ENCODE measurements around the gene ATOH7. TPM values are rescaled to one million over a fixed set of nuclear protein-coding genes. Genes with fewer than 3 reads are reported as not detected.

ATOH7 gene
- total and polyA plus RNA-seq, 2 of the 4 experiments (the other 2 are of a cell fraction), result 0.05 TPM; not detected in 1

DNA sequence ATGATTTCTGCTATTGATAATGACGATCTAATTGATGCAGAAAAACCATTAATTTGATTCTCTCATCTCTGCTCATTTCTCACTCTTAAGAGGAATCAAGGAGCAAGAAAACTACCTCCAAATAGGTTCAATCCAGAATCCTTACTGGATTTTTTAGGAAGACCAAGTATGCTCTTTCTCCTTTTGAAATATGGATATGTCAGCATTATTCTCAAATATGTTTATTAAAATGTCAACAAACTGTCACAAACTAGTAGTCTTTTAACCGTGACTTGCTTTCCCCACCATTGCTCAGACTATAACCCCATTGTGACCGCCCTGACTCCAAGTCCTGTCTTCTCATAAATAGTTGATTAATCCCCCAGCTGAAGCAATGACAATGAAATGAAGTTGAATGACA is 1.1 kb upstream of the ATOH7 start:
- no peak overlapping the region for H2BK5ac ChIP-seq (ENCODE audit: low read depth, low read length, poor library complexity, severe bottlenecking)
- H4K91ac ChIP-seq (ENCODE audit: insufficient read depth, low read depth, low read length), result no peak overlapping the region
- H3K9me1 ChIP-seq (ENCODE audit: insufficient read depth, low read length), result no peaks in the 10 kb centered on the region
- H4K8ac ChIP-seq (ENCODE audit: low read depth in 2 of 2, low read length in 2 of 2), result no peak overlapping the region
- H3K4ac ChIP-seq (ENCODE audit: low read depth, low read length), result no peak overlapping the region
- no peak for ATAC-seq (ENCODE audit: low read depth)
- ChIA-PET POLR2A (ENCODE audit: unreplicated experiment) (no interaction called here), CTCF (no interaction called here)
- no peak overlapping the region for H2BK15ac ChIP-seq (ENCODE audit: low read depth, low read length)
- no peak for DNase-seq
- H4K20me1 ChIP-seq (ENCODE audit: insufficient read depth, low read length), result no peaks in the 10 kb centered on the region
- no peak overlapping the region for H4K5ac ChIP-seq (ENCODE audit: low read depth, low read length)
- H3K36me3 ChIP-seq (ENCODE audit: control insufficient read depth, insufficient read depth, low read length), result no peaks in the 10 kb centered on the region
- H3K14ac ChIP-seq (replicated peaks; ENCODE audit: low read depth, low read length), result no peak overlapping the region
- TF ChIP-seq MAFK (IDR thresholded peaks at IDR 0.05; ENCODE audit: low read depth, low read length), result peak; percentile 87
- TF ChIP-seq, protein P1, sequence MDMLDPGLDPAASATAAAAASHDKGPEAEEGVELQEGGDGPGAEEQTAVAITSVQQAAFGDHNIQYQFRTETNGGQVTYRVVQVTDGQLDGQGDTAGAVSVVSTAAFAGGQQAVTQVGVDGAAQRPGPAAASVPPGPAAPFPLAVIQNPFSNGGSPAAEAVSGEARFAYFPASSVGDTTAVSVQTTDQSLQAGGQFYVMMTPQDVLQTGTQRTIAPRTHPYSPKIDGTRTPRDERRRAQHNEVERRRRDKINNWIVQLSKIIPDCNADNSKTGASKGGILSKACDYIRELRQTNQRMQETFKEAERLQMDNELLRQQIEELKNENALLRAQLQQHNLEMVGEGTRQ (IDR thresholded peaks at IDR 0.05; ENCODE audit: low read depth, low read length), result no peak
- no peak overlapping the region for H2BK20ac ChIP-seq (ENCODE audit: low read depth, low read length)
- no CpG with 5 or more reads among the region's 3 CpGs for WGBS, 2 experiments (ENCODE audit: extremely low coverage in 2 of 2, insufficient read length in 1 of 2)
- H3K27ac ChIP-seq (ENCODE audit: insufficient read depth, low read length), result no peak overlapping the region
- no peak overlapping the region for H3K4me2 ChIP-seq (ENCODE audit: low read depth, low read length)
- no peak overlapping the region for H3K18ac ChIP-seq (ENCODE audit: low read depth, low read length)
- dilution Hi-C loops (cut with HindIII; ENCODE audit: low sequenced_read_pairs, unreplicated experiment) (no loop called here), in situ Hi-C loops (cut with MboI; ENCODE audit: low sequenced_read_pairs) (no loop called here), intact Hi-C loops (cut with micrococcal nuclease) (no loop called here)
- no peak overlapping the region for H3K9ac ChIP-seq (ENCODE audit: low read depth, low read length)
- no peaks in the 10 kb centered on the region; the same call in 1 of the 2 replicates for H3K4me1 ChIP-seq (ENCODE audit: control insufficient read depth, insufficient read depth, low read length)
- BruUV-seq (replicated peaks), result no TSS peak
- H3K27me3 ChIP-seq (ENCODE audit: control insufficient read depth, insufficient read depth, low read length), result peaks cover 17% of the 10 kb centered on the region
- H3K56ac ChIP-seq (ENCODE audit: extremely low read depth, insufficient read depth, low read length), result no peak overlapping the region
- H3K4me3 ChIP-seq (ENCODE audit: insufficient read depth, low read depth, low read length), result no peak overlapping the region
- H2BK120ac ChIP-seq (ENCODE audit: low read depth, low read length), result no peak overlapping the region
- H3K9me3 ChIP-seq (ENCODE audit: control insufficient read depth, insufficient read depth, low read length), result no peaks in the 10 kb centered on the region
- no peaks in the 10 kb centered on the region for H3K79me1 ChIP-seq (ENCODE audit: low read depth in 1 of 2, low read length in 2 of 2)
- no peak overlapping the region for H2AK9ac ChIP-seq (replicated peaks; ENCODE audit: low read depth, low read length, poor library complexity)
- no peak overlapping the region for H2AFZ ChIP-seq (replicated peaks; ENCODE audit: low read length, poor library complexity)
- H2AK5ac ChIP-seq (ENCODE audit: low read depth, low read length), result no peak overlapping the region
- no peak overlapping the region for H3K23ac ChIP-seq (ENCODE audit: low read depth, low read length)

All from IMR-90 (cell line).